Activated CD8-positive, alpha-beta memory T cell treated with anti-CD3 and anti-CD28 coated beads for 4 hours (primary cell): ENCODE results near the gene POP7.

Source experiments
- DNase-seq, 2 donors: peaks; one replicate each; pipeline ENCODE4 v3.0.0-alpha.2; 2020; ENCODE audit warnings: low read depth in 2 of 2

Gene POP7

GRCh38 chr7:100679129-100679926 is 26.6 kb upstream of the POP7 start:
- no peak for DNase-seq

GRCh38 chr7:100679927-100680575 is 25.9 kb upstream of the POP7 start:
- DNase-seq: no peak

- no peak for DNase-seq
These were observed 25.2 kb upstream of the POP7 start for GRCh38 chr7:100680576-100681271.

GRCh38 chr7:100681491-100682227 is 24.3 kb upstream of the POP7 start:
- DNase-seq: no peak

- DNase-seq: peak in 1 of 2 donors; percentile 21
These were observed 23.6 kb upstream of the POP7 start for GRCh38 chr7:100682228-100682741.

- no peak for DNase-seq
These were observed 22.8 kb upstream of the POP7 start for GRCh38 chr7:100682991-100683658.

- DNase-seq: no peak
These were observed 22.0 kb upstream of the POP7 start for GRCh38 chr7:100683659-100684533.

GRCh38 chr7:100684534-100685042 is 21.3 kb upstream of the POP7 start:
- DNase-seq: no peak

GRCh38 chr7:100685049-100685605 is 20.8 kb upstream of the POP7 start:
- DNase-seq: no peak

- DNase-seq: no peak
These were observed 20.2 kb upstream of the POP7 start for GRCh38 chr7:100685631-100686145.

GRCh38 chr7:100686201-100686821 is 19.6 kb upstream of the POP7 start:
- no peak for DNase-seq

GRCh38 chr7:100686822-100687211 is 19.1 kb upstream of the POP7 start:
- DNase-seq: no peak

- no peak for DNase-seq
These were observed 18.7 kb upstream of the POP7 start for GRCh38 chr7:100687261-100687660.

- no peak for DNase-seq
These were observed 18.1 kb upstream of the POP7 start for GRCh38 chr7:100687751-100688300.

- no peak for DNase-seq
These were observed 17.5 kb upstream of the POP7 start for GRCh38 chr7:100688326-100688860.

- no peak for DNase-seq
These were observed 16.4 kb upstream of the POP7 start for GRCh38 chr7:100689230-100690135.
